ENCODE measurements around the gene MFSD2A. TPM values are rescaled to one million over a fixed set of nuclear protein-coding genes. Genes with fewer than 3 reads are reported as not detected.

Gene MFSD2A
- total and polyA plus RNA-seq, 10 of the 15 experiments (the other 5 are each of a cell fraction or from before 2014, with no cell fraction given), result 0.84 to 30.1 (median 15.2) TPM

DNA sequence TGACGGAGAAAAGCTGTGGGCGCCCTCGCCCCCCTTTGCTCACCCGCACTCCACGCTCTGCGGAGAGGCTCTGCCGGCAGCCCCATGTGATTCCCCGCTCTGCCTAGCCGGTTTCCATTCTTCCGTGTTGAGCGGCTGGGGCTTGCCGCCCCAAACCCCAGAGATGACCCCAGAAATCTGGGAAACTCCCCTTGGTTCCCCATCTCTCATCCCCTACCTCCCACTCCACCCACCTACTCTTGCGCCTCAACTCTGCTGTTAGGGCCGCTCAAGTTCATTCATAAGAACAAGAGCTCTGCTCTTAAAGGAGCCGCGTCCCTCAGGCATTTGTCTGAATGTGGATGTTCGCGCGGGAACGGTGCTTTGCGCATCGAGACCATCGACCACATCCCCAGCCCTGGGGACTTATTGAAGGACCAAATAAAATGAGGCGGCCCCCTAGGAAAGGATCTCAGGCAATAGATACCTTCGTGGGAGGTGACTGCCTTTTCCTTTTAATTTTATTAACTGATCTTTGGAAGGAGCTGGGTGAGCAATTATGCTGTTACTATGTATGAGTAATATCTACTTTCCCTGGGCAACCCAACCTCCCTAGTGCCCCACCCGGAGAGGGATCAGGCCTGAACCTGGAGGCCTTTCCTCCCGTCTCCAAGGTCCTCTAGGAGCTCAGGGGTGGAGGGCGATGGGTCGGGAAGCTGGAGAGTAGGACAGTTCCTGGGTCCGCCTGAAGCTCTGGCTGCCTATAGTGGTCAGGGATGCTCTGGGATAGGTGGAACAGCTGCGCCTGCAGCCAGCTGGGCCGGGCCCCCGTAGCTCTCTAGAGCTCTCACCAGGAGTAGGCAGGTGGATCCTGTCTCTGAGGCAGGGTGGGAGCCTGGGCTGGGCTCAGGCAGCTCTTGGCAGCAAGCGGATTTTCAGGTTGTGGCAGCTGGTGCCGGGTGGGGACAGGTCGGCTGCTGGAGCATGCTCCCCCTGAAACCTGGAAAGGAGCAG, 898 bp downstream of the MFSD2A start (continued):
- TF ChIP-seq, protein P1, sequence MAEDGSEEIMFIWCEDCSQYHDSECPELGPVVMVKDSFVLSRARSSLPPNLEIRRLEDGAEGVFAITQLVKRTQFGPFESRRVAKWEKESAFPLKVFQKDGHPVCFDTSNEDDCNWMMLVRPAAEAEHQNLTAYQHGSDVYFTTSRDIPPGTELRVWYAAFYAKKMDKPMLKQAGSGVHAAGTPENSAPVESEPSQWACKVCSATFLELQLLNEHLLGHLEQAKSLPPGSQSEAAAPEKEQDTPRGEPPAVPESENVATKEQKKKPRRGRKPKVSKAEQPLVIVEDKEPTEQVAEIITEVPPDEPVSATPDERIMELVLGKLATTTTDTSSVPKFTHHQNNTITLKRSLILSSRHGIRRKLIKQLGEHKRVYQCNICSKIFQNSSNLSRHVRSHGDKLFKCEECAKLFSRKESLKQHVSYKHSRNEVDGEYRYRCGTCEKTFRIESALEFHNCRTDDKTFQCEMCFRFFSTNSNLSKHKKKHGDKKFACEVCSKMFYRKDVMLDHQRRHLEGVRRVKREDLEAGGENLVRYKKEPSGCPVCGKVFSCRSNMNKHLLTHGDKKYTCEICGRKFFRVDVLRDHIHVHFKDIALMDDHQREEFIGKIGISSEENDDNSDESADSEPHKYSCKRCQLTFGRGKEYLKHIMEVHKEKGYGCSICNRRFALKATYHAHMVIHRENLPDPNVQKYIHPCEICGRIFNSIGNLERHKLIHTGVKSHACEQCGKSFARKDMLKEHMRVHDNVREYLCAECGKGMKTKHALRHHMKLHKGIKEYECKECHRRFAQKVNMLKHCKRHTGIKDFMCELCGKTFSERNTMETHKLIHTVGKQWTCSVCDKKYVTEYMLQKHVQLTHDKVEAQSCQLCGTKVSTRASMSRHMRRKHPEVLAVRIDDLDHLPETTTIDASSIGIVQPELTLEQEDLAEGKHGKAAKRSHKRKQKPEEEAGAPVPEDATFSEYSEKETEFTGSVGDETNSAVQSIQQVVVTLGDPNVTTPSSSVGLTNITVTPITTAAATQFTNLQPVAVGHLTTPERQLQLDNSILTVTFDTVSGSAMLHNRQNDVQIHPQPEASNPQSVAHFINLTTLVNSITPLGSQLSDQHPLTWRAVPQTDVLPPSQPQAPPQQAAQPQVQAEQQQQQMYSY (CRISPR knock-in tag; IDR thresholded peaks at IDR 0.05), result no peak
- peak; percentile 73; the same call in 1 of the 2 replicates for TF ChIP-seq TBL1XR1 (IDR thresholded peaks at IDR 0.05; ENCODE audit: low read depth, low read length)
- TF ChIP-seq, protein P2, sequence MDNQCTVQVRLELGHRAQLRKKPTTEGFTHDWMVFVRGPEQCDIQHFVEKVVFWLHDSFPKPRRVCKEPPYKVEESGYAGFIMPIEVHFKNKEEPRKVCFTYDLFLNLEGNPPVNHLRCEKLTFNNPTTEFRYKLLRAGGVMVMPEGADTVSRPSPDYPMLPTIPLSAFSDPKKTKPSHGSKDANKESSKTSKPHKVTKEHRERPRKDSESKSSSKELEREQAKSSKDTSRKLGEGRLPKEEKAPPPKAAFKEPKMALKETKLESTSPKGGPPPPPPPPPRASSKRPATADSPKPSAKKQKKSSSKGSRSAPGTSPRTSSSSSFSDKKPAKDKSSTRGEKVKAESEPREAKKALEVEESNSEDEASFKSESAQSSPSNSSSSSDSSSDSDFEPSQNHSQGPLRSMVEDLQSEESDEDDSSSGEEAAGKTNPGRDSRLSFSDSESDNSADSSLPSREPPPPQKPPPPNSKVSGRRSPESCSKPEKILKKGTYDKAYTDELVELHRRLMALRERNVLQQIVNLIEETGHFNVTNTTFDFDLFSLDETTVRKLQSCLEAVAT (IDR thresholded peaks at IDR 0.05), result 0 out of 2 replicates have a peak, but pooled peaks have one; percentile 21
- 0 out of 2 replicates have a peak, but pooled peaks have one; percentile 25 for TF ChIP-seq LARP7 (IDR thresholded peaks at IDR 0.05)
- no peak for TF ChIP-seq IRF4 (IDR thresholded peaks at IDR 0.05; ENCODE audit: low read depth, low read length)
- TF ChIP-seq, protein P3, sequence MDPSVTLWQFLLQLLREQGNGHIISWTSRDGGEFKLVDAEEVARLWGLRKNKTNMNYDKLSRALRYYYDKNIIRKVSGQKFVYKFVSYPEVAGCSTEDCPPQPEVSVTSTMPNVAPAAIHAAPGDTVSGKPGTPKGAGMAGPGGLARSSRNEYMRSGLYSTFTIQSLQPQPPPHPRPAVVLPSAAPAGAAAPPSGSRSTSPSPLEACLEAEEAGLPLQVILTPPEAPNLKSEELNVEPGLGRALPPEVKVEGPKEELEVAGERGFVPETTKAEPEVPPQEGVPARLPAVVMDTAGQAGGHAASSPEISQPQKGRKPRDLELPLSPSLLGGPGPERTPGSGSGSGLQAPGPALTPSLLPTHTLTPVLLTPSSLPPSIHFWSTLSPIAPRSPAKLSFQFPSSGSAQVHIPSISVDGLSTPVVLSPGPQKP (IDR thresholded peaks at IDR 0.05; ENCODE audit: low read depth, low read length), result no peak
- TF ChIP-seq RAD51 (IDR thresholded peaks at IDR 0.05), result peak; percentile 29; the same call in 1 of the 2 replicates
- TF ChIP-seq RBBP5 (conservative IDR thresholded peaks at IDR 0.05), result no peak
- no peak for TF ChIP-seq SREBF1 (IDR thresholded peaks at IDR 0.05; ENCODE audit: low read length)
- TF ChIP-seq, protein P4, sequence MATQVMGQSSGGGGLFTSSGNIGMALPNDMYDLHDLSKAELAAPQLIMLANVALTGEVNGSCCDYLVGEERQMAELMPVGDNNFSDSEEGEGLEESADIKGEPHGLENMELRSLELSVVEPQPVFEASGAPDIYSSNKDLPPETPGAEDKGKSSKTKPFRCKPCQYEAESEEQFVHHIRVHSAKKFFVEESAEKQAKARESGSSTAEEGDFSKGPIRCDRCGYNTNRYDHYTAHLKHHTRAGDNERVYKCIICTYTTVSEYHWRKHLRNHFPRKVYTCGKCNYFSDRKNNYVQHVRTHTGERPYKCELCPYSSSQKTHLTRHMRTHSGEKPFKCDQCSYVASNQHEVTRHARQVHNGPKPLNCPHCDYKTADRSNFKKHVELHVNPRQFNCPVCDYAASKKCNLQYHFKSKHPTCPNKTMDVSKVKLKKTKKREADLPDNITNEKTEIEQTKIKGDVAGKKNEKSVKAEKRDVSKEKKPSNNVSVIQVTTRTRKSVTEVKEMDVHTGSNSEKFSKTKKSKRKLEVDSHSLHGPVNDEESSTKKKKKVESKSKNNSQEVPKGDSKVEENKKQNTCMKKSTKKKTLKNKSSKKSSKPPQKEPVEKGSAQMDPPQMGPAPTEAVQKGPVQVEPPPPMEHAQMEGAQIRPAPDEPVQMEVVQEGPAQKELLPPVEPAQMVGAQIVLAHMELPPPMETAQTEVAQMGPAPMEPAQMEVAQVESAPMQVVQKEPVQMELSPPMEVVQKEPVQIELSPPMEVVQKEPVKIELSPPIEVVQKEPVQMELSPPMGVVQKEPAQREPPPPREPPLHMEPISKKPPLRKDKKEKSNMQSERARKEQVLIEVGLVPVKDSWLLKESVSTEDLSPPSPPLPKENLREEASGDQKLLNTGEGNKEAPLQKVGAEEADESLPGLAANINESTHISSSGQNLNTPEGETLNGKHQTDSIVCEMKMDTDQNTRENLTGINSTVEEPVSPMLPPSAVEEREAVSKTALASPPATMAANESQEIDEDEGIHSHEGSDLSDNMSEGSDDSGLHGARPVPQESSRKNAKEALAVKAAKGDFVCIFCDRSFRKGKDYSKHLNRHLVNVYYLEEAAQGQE (IDR thresholded peaks at IDR 0.05; ENCODE audit: low read depth, low read length), result no peak
- no peak for TF ChIP-seq POLR2A (IDR thresholded peaks at IDR 0.05; ENCODE audit: low read depth, low read length)
- no peak for TF ChIP-seq FOXM1 (IDR thresholded peaks at IDR 0.05; ENCODE audit: low read depth, low read length)
- 0 out of 2 replicates have a peak, but pooled peaks have one; percentile 20 for TF ChIP-seq YY1 (IDR thresholded peaks at IDR 0.05; ENCODE audit: low read depth, low read length)

Measured in GM12878 (cell line).